Sciatic nerve (tissue), 2 donors: ENCODE measurements around the gene PRKCZ. TPM values are rescaled to one million over a fixed set of nuclear protein-coding genes. Genes with fewer than 3 reads are reported as not detected.
A peak's percentile ranks its signal among the peaks of the same experiment; 100 is the strongest.

Experiments used
- ATAC-seq: fragments of 200-7000 bp; cut with Tn5 transposase; one replicate; pipeline ENCODE4 v1.9.1; 2020; ENCODE audit warnings: mild to moderate bottlenecking, moderate library complexity
- DNase-seq: peaks from one replicate; pipeline ENCODE4 v3.0.0-alpha.2; 2020; ENCODE audit warnings: low spot score
- intact Hi-C: fragments of 100-400 bp; cut with DNase I; formaldehyde crosslinking; loops from one replicate; pipeline ENCODE4 v1.14.2; 2022
- total RNA-seq: library from RNA; stranded (reverse); fragmentation: NEBNext Ultra II Directional; extraction: Animal tissue kit (Norgen Biotek cat#: 25700); gene quantifications from one replicate; pipeline ENCODE4 v1.2.1, GENCODE V29; 2021
- donor health status: DM: no; HTN: no; CAD: no.
- donor health status: DM: no; HTN: no; CAD: no.

The PRKCZ gene
- total RNA-seq, 1 donor from 2014 or later: 3.5 TPM

- ATAC-seq (no peak), DNase-seq (no peak)
- intact Hi-C loops: no loop called here
Observed at GRCh38 chr1:2215909-2216766, 165.9 kb downstream of the PRKCZ start.

GRCh38 chr1:2216767-2217058 is 166.5 kb downstream of the PRKCZ start:
- intact Hi-C loops: no loop called here
- no peak for ATAC-seq
- DNase-seq: no peak

- no peak for ATAC-seq
Observed at GRCh38 chr1:2221271-2221670, 171.1 kb downstream of the PRKCZ start.

GRCh38 chr1:2224170-2224584 is 174.0 kb downstream of the PRKCZ start:
- DNase-seq (no peak), ATAC-seq (no peak)
- intact Hi-C loops: no loop called here

More at GRCh38 chr1:2221271-2221670, 171.1 kb downstream of the PRKCZ start:
- DNase-seq: no peak
- intact Hi-C loops: no loop called here

GRCh38 chr1:2224631-2225428 is 174.6 kb downstream of the PRKCZ start:
- intact Hi-C loops: no loop called here
- DNase-seq: no peak
- no peak for ATAC-seq

- peak; percentile 77 for DNase-seq
- no peak for ATAC-seq
- intact Hi-C loops: no loop called here
Observed at GRCh38 chr1:2226525-2227345, 176.5 kb downstream of the PRKCZ start.

- intact Hi-C loops: no loop called here
- ATAC-seq (peak; percentile 89), DNase-seq (peak; percentile 97)
Observed at GRCh38 chr1:2227346-2228156, 177.3 kb downstream of the PRKCZ start.

- intact Hi-C loops: no loop called here
- DNase-seq (no peak), ATAC-seq (no peak)
Observed at GRCh38 chr1:2228157-2228594, 178.0 kb downstream of the PRKCZ start, which contains the start of gene SKI. SKI (plus strand) TSS chr1:2228319; CDS start chr1:2228767, 448 bp downstream.

GRCh38 chr1:2228694-2229036 is 178.5 kb downstream of the PRKCZ start:
- ATAC-seq: no peak
- no peak for DNase-seq
- intact Hi-C loops: no loop called here

- DNase-seq (no peak), ATAC-seq (no peak)
- intact Hi-C loops: no loop called here
Observed at GRCh38 chr1:2229037-2229864, 179.0 kb downstream of the PRKCZ start.

- no peak for ATAC-seq
- DNase-seq: no peak
- intact Hi-C loops: loop anchor here (10.0 kb wide), 1 partner anchor 65 kb away; no protein-coding TSS in a partner anchor
Observed at GRCh38 chr1:2229911-2230731, 179.9 kb downstream of the PRKCZ start.

- DNase-seq (no peak), ATAC-seq (peak; percentile 0)
- intact Hi-C loops: loop anchor here (10.0 kb wide), 1 partner anchor 64 kb away; no protein-coding TSS in a partner anchor
Observed at GRCh38 chr1:2230781-2231531, 180.7 kb downstream of the PRKCZ start.

- DNase-seq (peak; percentile 93), ATAC-seq (peak; percentile 66)
- intact Hi-C loops: loop anchor here (10.0 kb wide), 1 partner anchor 63 kb away; no protein-coding TSS in a partner anchor
Observed at GRCh38 chr1:2231532-2232254, 181.5 kb downstream of the PRKCZ start.

GRCh38 chr1:2232255-2232915 is 182.2 kb downstream of the PRKCZ start:
- ATAC-seq (no peak), DNase-seq (no peak)
- intact Hi-C loops: loop anchor here (10.0 kb wide), 1 partner anchor 62 kb away; no protein-coding TSS in a partner anchor
